IPS-15b (cell line): ENCODE data around the gene LRP5.
"Not testable (repeated sequence)": the region's sequence is repeated elsewhere in the genome, so short reads cannot be mapped to it uniquely, and the experiment has no call there.

ENCODE experiments used
- H3K27me3 ChIP-seq: one replicate; pipeline ENCODE4 v1.6.1; 2013; ENCODE audit warnings: low read length; ENCODE audit not compliant: control insufficient read depth, insufficient read depth
- H3K36me3 ChIP-seq: one replicate; pipeline ENCODE4 v1.6.1; 2013; ENCODE audit warnings: low read length; ENCODE audit not compliant: control insufficient read depth, insufficient read depth
- H3K4me1 ChIP-seq: one replicate; pipeline ENCODE4 v1.6.1; 2013; ENCODE audit warnings: mild to moderate bottlenecking, low read length; ENCODE audit not compliant: control insufficient read depth, insufficient read depth
- H3K4me3 ChIP-seq: one replicate; pipeline ENCODE4 v1.5.1; 2013; ENCODE audit warnings: low read depth, low read length
- H3K9ac ChIP-seq: one replicate; pipeline ENCODE4 v1.6.1; 2013; ENCODE audit warnings: low read depth, mild to moderate bottlenecking, low read length
- H3K9me3 ChIP-seq: one replicate; pipeline ENCODE4 v1.6.1; 2013; ENCODE audit warnings: mild to moderate bottlenecking, low read length; ENCODE audit not compliant: control insufficient read depth, insufficient read depth

The LRP5 gene

GRCh38 chr11:68439355-68440065 is 127.1 kb downstream of the LRP5 start:
- H3K4me1 ChIP-seq = peaks cover 7% of the 10 kb centered on the region
- H3K4me3 ChIP-seq = no peak overlapping the region
- no peak overlapping the region for H3K9ac ChIP-seq
- no peaks in the 10 kb centered on the region for H3K27me3 ChIP-seq
- H3K9me3 ChIP-seq = no peaks in the 10 kb centered on the region
- peaks cover 16% of the 10 kb centered on the region for H3K36me3 ChIP-seq

GRCh38 chr11:68440224-68440623 is 127.8 kb downstream of the LRP5 start:
- Histone ChIP-seq H3K36me3 (peaks cover 16% of the 10 kb centered on the region), H3K9ac (no peak overlapping the region), H3K4me1 (peaks cover 7% of the 10 kb centered on the region), H3K4me3 (no peak overlapping the region), H3K27me3 (no peaks in the 10 kb centered on the region), H3K9me3 (no peaks in the 10 kb centered on the region)

- no peaks in the 10 kb centered on the region for H3K27me3 ChIP-seq
- H3K9ac ChIP-seq = no peak overlapping the region
- H3K4me1 ChIP-seq = peaks cover 7% of the 10 kb centered on the region
- H3K36me3 ChIP-seq = peaks cover 14% of the 10 kb centered on the region
- H3K9me3 ChIP-seq = no peaks in the 10 kb centered on the region
- no peak overlapping the region for H3K4me3 ChIP-seq
Observed at GRCh38 chr11:68441466-68442230, 129.3 kb downstream of the LRP5 start.

- H3K36me3 ChIP-seq = peaks cover 10% of the 10 kb centered on the region
Observed at GRCh38 chr11:68442433-68442832, 130.0 kb downstream of the LRP5 start.

GRCh38 chr11:68444566-68444965 is 132.2 kb downstream of the LRP5 start:
- Histone ChIP-seq H3K36me3 (no peaks in the 10 kb centered on the region), H3K27me3 (no peaks in the 10 kb centered on the region), H3K9me3 (no peaks in the 10 kb centered on the region), H3K4me3 (no peak overlapping the region), H3K9ac (no peak overlapping the region), H3K4me1 (peaks cover 7% of the 10 kb centered on the region)

More at GRCh38 chr11:68442433-68442832, 130.0 kb downstream of the LRP5 start:
- no peak overlapping the region for H3K4me3 ChIP-seq
- peaks cover 7% of the 10 kb centered on the region for H3K4me1 ChIP-seq
- H3K9ac ChIP-seq = no peak overlapping the region
- H3K27me3 ChIP-seq = no peaks in the 10 kb centered on the region
- no peaks in the 10 kb centered on the region for H3K9me3 ChIP-seq

- Histone ChIP-seq H3K27me3 (no peaks in the 10 kb centered on the region), H3K4me3 (no peak overlapping the region), H3K9ac (no peak overlapping the region), H3K4me1 (peaks cover 7% of the 10 kb centered on the region), H3K9me3 (no peaks in the 10 kb centered on the region), H3K36me3 (no peaks in the 10 kb centered on the region)
Observed at GRCh38 chr11:68445531-68446035, 133.2 kb downstream of the LRP5 start.

GRCh38 chr11:68446046-68446725 is 133.8 kb downstream of the LRP5 start:
- H3K9me3 ChIP-seq = no peaks in the 10 kb centered on the region
- no peak overlapping the region for H3K4me3 ChIP-seq
- H3K9ac ChIP-seq = no peak overlapping the region
- H3K27me3 ChIP-seq = no peaks in the 10 kb centered on the region
- H3K36me3 ChIP-seq = no peaks in the 10 kb centered on the region
- H3K4me1 ChIP-seq = peaks cover 7% of the 10 kb centered on the region

GRCh38 chr11:68447015-68447801 is 134.8 kb downstream of the LRP5 start:
- H3K9ac ChIP-seq = no peak overlapping the region
- H3K4me1 ChIP-seq = no peaks in the 10 kb centered on the region
- no peaks in the 10 kb centered on the region for H3K9me3 ChIP-seq
- H3K27me3 ChIP-seq = no peaks in the 10 kb centered on the region
- H3K36me3 ChIP-seq = no peaks in the 10 kb centered on the region
- no peak overlapping the region for H3K4me3 ChIP-seq

- not testable (repeated sequence) for H3K27me3 ChIP-seq, H3K9ac ChIP-seq, H3K4me3 ChIP-seq, H3K9me3 ChIP-seq, H3K36me3 ChIP-seq, H3K4me1 ChIP-seq
Observed at GRCh38 chr11:68447914-68448313, 135.5 kb downstream of the LRP5 start.

GRCh38 chr11:68448604-68449011 is 136.2 kb downstream of the LRP5 start:
- no peaks in the 10 kb centered on the region for H3K36me3 ChIP-seq
- no peaks in the 10 kb centered on the region for H3K9me3 ChIP-seq
- H3K27me3 ChIP-seq = no peaks in the 10 kb centered on the region
- no peak overlapping the region for H3K9ac ChIP-seq
- no peaks in the 10 kb centered on the region for H3K4me1 ChIP-seq
- no peak overlapping the region for H3K4me3 ChIP-seq

GRCh38 chr11:68449951-68450350 is 137.6 kb downstream of the LRP5 start:
- H3K36me3 ChIP-seq = no peaks in the 10 kb centered on the region
- H3K4me3 ChIP-seq = no peak overlapping the region
- no peaks in the 10 kb centered on the region for H3K4me1 ChIP-seq
- H3K9ac ChIP-seq = no peak overlapping the region
- H3K9me3 ChIP-seq = no peaks in the 10 kb centered on the region
- no peaks in the 10 kb centered on the region for H3K27me3 ChIP-seq
